Keratinocyte (primary cell): ENCODE measurements around the gene ADAM15. TPM values are rescaled to one million over a fixed set of nuclear protein-coding genes. Genes with fewer than 3 reads are reported as not detected.

Experiments used
- DNase-seq: peaks from one replicate; pipeline ENCODE4 v3.0.0-alpha.2; 2011; ENCODE audit warnings: low read depth, missing footprints, low spot score
- FAIRE-seq: peaks from 2 replicates; lab custom pipeline; 2011; peaks lifted over from hg19 to GRCh38; lab: Jason Lieb, UNC
- H2AFZ ChIP-seq: 2 replicates; pipeline ENCODE4 v1.6.0; 2012; ENCODE audit warnings: low read length, control low read depth, inconsistent platforms; ENCODE audit not compliant: control insufficient read depth
- H3K27ac ChIP-seq: 2 replicates; pipeline ENCODE4 v1.5.1; 2011; ENCODE audit warnings: low read length; ENCODE audit not compliant: control insufficient read depth, insufficient read depth
- H3K27me3 ChIP-seq: 3 replicates; pipeline ENCODE4 v1.6.0; 2011; ENCODE audit warnings: low read length; ENCODE audit not compliant: control insufficient read depth, insufficient read depth; ENCODE audit errors: extremely low read depth
- H3K36me3 ChIP-seq, 2 experiments: 2 replicates in 1 of 2; 3 replicates in 1 of 2; pipeline ENCODE4 v1.5.1; 2011; ENCODE audit warnings: low read length in 2 of 2, mild to moderate bottlenecking in 1 of 2; ENCODE audit not compliant: control insufficient read depth in 2 of 2, insufficient read depth in 2 of 2; ENCODE audit errors: extremely low read depth in 1 of 2
- H3K4me1 ChIP-seq: 3 replicates; pipeline ENCODE4 v1.5.1; 2011; ENCODE audit warnings: low read length; ENCODE audit not compliant: control insufficient read depth, insufficient read depth; ENCODE audit errors: extremely low read depth
- H3K4me2 ChIP-seq: 3 replicates; pipeline ENCODE4 v1.6.0; 2011; ENCODE audit warnings: low read depth, low read length; ENCODE audit not compliant: control insufficient read depth, insufficient read depth; ENCODE audit errors: extremely low read depth
- H3K4me3 ChIP-seq, 3 experiments: fragments of 200-600 bp in 1 of 3; sonication (generic) in 1 of 3; 2 replicates in 2 of 3; 3 replicates in 1 of 3; pipeline ENCODE4 v1.5.1; 2011 to 2016; ENCODE audit warnings: low read length in 3 of 3, mild to moderate bottlenecking in 3 of 3, control low read depth in 2 of 3, inconsistent platforms in 1 of 3, low read depth in 1 of 3, mixed read lengths in 1 of 3, mixed run types in 1 of 3, moderate library complexity in 1 of 3; ENCODE audit not compliant: control insufficient read depth in 2 of 3, insufficient read depth in 2 of 3; ENCODE audit errors: extremely low read depth in 1 of 3
- H3K79me2 ChIP-seq: 2 replicates; pipeline ENCODE4 v1.6.0; 2012; ENCODE audit warnings: low read length; ENCODE audit not compliant: control insufficient read depth, insufficient read depth
- H3K9ac ChIP-seq: 3 replicates; pipeline ENCODE4 v1.6.0; 2011; ENCODE audit warnings: low read length; ENCODE audit not compliant: control insufficient read depth, insufficient read depth; ENCODE audit errors: extremely low read depth
- H3K9me1 ChIP-seq: 3 replicates; pipeline ENCODE4 v1.6.0; 2011; ENCODE audit warnings: low read length; ENCODE audit not compliant: control insufficient read depth, insufficient read depth; ENCODE audit errors: extremely low read depth
- H3K9me3 ChIP-seq: 2 replicates; pipeline ENCODE4 v1.5.1; 2012; ENCODE audit warnings: low read depth, low read length; ENCODE audit not compliant: control insufficient read depth
- H4K20me1 ChIP-seq: 3 replicates; pipeline ENCODE4 v1.6.0; 2011; ENCODE audit warnings: low read length; ENCODE audit not compliant: control insufficient read depth, insufficient read depth; ENCODE audit errors: extremely low read depth
- EZH2 ChIP-seq: IDR thresholded peaks from one replicate; pipeline ENCODE4 v1.6.1; 2012; ENCODE audit warnings: inconsistent platforms, mild to moderate bottlenecking, low read length, moderate library complexity
- dilution Hi-C: fragments of 300-500 bp; cut with MboI; formaldehyde crosslinking; loops from one replicate; pipeline ENCODE4 v1.7.0; 2020; ENCODE audit warnings: low sequenced_read_pairs; ENCODE audit not compliant: extremely low pct_ligation_motif_present
- polyA plus RNA-seq, 5 experiments: library from polyadenylated mRNA; depleted of rRNA in 3 of 5; stranded (reverse) in 3 of 5; stranded (forward) in 1 of 5; unstranded in 1 of 5; fragments of >200 nt; gene quantifications; 1 replicate in 1 of 5; 2 replicates in 3 of 5; 3 replicates in 1 of 5; pipeline versions ENCODE4 v1.2.1 to v1.2.3, GENCODE V29; 2011 to 2012; ENCODE audit warnings: missing spikeins in 2 of 5, low read depth in 1 of 5, low replicate concordance in 1 of 5
- TF ChIP-seq, protein P1 (sequence below), 3 experiments: IDR thresholded peaks in 1 of 3; conservative IDR thresholded peaks in 1 of 3; optimal IDR thresholded peaks in 1 of 3; 2 replicates in 2 of 3; 3 replicates in 1 of 3; pipeline versions ENCODE3 to v1.5.1; 2011; ENCODE audit warnings: low read length in 3 of 3, mild to moderate bottlenecking in 3 of 3, moderate library complexity in 2 of 3, control low read depth in 1 of 3, inconsistent platforms in 1 of 3; ENCODE audit not compliant: insufficient read depth in 2 of 3; ENCODE audit errors: extremely low read depth in 1 of 3

ADAM15 gene
- polyA plus RNA-seq, 1 donor (not counting 4 experiments of a cell fraction or from before 2014, with no cell fraction given), result 131 TPM

DNA sequence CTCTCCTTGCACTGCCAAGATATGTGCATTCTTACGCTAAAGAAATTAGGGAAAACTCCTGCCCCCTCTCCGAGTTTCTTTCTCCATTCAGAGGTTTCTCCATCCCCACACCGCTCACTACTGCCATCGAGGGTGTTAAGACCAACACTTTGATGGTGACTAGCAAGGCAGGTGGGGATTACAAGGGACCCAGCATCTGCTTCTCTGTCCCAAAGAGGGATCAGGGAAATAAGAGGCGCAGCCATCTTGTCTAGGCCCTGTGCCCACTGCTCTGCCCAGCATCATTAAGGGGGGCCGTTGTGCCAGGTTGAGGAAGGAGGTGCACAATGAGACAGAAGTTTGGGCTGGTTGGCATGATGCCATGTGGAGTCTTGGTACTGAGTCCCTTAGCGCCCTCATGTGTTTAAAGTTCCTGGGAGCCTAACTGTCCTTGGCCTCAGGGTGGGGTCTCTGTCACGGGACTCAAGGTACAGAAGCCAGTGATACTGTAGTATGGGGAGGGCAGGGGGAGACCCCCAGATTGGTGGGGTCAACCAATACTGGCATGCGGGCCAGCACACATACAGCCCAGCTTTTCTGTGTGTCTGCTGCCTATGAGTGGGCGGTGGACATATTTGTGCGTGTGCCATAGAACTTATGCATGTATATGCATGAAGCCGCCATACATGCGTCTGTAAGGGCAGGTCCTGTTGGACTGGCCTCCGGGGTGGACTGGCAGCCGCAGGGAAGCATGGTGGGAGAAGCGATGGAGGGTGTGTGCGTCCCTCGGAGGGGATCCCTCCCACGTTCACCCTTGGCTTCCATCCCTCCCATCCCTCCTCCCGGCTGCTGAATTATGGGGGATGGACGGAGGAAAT lies 33.0 kb downstream of the ADAM15 start:
- peaks cover 36% of the 10 kb centered on the region for H3K27me3 ChIP-seq
- H3K9me3 ChIP-seq, result no peaks in the 10 kb centered on the region
- H3K4me3 ChIP-seq, result peak overlapping the region; percentile 34 to 71 (median 50)
- peak overlapping the region; percentile 73 for H3K9ac ChIP-seq
- no peaks in the 10 kb centered on the region for H3K9me1 ChIP-seq
- FAIRE-seq (peak; percentile 77), DNase-seq (no peak)
- peak overlapping the region; percentile 41 for H2AFZ ChIP-seq
- no peaks in the 10 kb centered on the region for H4K20me1 ChIP-seq
- no peaks in the 10 kb centered on the region for H3K36me3 ChIP-seq
- no peaks in the 10 kb centered on the region for H3K79me2 ChIP-seq
- peak overlapping the region; percentile 81 for H3K4me2 ChIP-seq
- peaks cover 56% of the 10 kb centered on the region for H3K4me1 ChIP-seq
- dilution Hi-C loops, result no loop called here
- TF ChIP-seq, protein P1, sequence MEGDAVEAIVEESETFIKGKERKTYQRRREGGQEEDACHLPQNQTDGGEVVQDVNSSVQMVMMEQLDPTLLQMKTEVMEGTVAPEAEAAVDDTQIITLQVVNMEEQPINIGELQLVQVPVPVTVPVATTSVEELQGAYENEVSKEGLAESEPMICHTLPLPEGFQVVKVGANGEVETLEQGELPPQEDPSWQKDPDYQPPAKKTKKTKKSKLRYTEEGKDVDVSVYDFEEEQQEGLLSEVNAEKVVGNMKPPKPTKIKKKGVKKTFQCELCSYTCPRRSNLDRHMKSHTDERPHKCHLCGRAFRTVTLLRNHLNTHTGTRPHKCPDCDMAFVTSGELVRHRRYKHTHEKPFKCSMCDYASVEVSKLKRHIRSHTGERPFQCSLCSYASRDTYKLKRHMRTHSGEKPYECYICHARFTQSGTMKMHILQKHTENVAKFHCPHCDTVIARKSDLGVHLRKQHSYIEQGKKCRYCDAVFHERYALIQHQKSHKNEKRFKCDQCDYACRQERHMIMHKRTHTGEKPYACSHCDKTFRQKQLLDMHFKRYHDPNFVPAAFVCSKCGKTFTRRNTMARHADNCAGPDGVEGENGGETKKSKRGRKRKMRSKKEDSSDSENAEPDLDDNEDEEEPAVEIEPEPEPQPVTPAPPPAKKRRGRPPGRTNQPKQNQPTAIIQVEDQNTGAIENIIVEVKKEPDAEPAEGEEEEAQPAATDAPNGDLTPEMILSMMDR (optimal IDR thresholded peaks at IDR 0.05 in 1 of 3, IDR thresholded peaks at IDR 0.05 in 1 of 3, conservative IDR thresholded peaks at IDR 0.05 in 1 of 3; ENCODE audit: extremely low read depth in 1 of 3, insufficient read depth in 2 of 3, low read length in 3 of 3), result peak; percentile 44 to 74 (median 48)
- no peak for TF ChIP-seq EZH2
- no peak overlapping the region for H3K27ac ChIP-seq

DNA sequence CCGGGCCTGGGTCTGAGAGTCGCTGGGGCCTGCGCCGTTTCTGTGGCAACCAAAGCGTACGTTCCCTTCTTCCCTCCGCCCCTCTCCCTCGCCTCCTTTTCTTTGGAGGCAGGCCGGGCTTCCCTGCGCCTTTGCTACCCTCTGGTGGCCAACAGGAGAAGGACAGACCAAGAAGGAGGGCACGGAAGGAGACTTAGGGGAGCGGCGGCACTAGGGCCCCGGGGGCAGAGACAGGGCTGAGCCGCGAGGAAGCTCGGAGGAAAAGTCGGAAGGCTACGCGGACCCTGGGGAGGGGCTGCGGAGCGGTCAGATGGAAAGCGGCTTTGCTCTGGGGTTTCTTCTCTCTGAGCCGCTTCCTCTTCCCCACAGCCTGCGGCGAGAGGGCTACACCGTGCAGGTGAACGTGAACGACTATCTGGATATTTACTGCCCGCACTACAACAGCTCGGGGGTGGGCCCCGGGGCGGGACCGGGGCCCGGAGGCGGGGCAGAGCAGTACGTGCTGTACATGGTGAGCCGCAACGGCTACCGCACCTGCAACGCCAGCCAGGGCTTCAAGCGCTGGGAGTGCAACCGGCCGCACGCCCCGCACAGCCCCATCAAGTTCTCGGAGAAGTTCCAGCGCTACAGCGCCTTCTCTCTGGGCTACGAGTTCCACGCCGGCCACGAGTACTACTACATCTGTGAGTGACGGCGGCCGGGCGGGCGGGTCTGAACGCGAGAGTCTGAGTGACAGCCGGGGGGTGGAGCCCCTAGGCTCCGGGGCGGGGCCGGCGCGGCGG lies 33.8 kb downstream of the ADAM15 start:
- Histone ChIP-seq H3K4me2 (peak overlapping the region; percentile 81), H3K4me3 (peak overlapping the region; percentile 50 to 71 (median 71)), H3K9me3 (no peaks in the 10 kb centered on the region), H2AFZ (peak overlapping the region; percentile 95), H3K27ac (peak overlapping the region; percentile 81), H3K79me2 (no peaks in the 10 kb centered on the region), H3K36me3 (no peaks in the 10 kb centered on the region), H3K9ac (peak overlapping the region; percentile 73), H3K27me3 (peaks cover 28% of the 10 kb centered on the region), H3K4me1 (peaks cover 49% of the 10 kb centered on the region), H4K20me1 (no peaks in the 10 kb centered on the region), H3K9me1 (no peaks in the 10 kb centered on the region)
- dilution Hi-C loops, result no loop called here
- no peak for TF ChIP-seq EZH2
- TF ChIP-seq, protein P1 (optimal IDR thresholded peaks at IDR 0.05 in 1 of 3, IDR thresholded peaks at IDR 0.05 in 1 of 3, conservative IDR thresholded peaks at IDR 0.05 in 1 of 3; ENCODE audit: extremely low read depth in 1 of 3, insufficient read depth in 2 of 3, low read length in 3 of 3), result peak; percentile 86 to 89 (median 87)
- FAIRE-seq (peak; percentile 51), DNase-seq (no peak)
